Astrocyte (in vitro differentiated cells and primary cell): ENCODE measurements around the gene SMTNL2.

Experiments
- CTCF ChIP-seq: IDR thresholded peaks from 2 replicates; pipeline ENCODE4 v1.5.1; 2011; ENCODE audit warnings: low read depth, mild to moderate bottlenecking, inconsistent platforms, low read length, moderate library complexity; ENCODE audit not compliant: insufficient read depth
- EZH2 ChIP-seq: IDR thresholded peaks from 2 replicates; pipeline ENCODE4 v1.6.1; 2012; ENCODE audit warnings: mild to moderate bottlenecking, low read length, inconsistent platforms; ENCODE audit not compliant: insufficient read depth

- TF ChIP-seq CTCF (no peak), EZH2 (no peak)
These were observed 36.3 kb downstream of the SMTNL2 start for GRCh38 chr17:4620531-4621101.
